Measurements from ENCODE around the gene CREG2.

- no peak for TF ChIP-seq CTCF (IDR thresholded peaks at IDR 0.05)
- no peak for TF ChIP-seq POLR2A (IDR thresholded peaks at IDR 0.05)
Observed at GRCh38 chr2:101415220-101415619, 27.9 kb upstream of the CREG2 start.

Data from lower leg skin (tissue), 3 donors.